ENCODE results near the gene PDCD4.

DNA sequence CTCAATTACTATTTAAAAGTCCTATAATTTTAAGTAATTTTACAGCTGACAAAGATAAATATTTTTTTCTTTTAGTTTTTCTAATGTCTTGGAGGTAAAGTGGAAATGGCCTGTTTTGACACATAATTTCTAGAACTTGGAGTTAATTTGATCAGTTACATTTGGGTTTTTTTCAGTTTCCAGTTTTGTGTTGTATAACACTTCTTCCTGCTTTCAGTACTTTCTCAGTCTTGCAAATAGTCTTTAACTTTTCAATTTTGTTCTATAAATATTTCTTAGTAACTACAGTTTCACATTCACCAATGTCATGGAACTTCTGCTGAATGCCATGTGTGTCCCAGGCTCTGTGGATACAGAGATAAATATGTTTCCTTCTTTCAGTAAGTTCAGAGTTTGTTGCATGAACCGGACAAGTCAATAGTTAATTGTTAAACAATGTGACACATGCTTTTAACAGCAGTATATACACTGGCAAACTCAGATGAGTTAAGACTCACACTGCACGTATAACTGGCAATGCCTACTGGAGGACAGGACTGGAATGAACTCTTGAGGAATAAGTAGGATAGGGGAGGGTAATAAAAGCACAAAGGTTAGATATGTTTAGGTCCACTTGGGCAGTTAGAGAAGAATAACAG is 52.2 kb downstream of the PDCD4 start:
- TF ChIP-seq, protein P1, sequence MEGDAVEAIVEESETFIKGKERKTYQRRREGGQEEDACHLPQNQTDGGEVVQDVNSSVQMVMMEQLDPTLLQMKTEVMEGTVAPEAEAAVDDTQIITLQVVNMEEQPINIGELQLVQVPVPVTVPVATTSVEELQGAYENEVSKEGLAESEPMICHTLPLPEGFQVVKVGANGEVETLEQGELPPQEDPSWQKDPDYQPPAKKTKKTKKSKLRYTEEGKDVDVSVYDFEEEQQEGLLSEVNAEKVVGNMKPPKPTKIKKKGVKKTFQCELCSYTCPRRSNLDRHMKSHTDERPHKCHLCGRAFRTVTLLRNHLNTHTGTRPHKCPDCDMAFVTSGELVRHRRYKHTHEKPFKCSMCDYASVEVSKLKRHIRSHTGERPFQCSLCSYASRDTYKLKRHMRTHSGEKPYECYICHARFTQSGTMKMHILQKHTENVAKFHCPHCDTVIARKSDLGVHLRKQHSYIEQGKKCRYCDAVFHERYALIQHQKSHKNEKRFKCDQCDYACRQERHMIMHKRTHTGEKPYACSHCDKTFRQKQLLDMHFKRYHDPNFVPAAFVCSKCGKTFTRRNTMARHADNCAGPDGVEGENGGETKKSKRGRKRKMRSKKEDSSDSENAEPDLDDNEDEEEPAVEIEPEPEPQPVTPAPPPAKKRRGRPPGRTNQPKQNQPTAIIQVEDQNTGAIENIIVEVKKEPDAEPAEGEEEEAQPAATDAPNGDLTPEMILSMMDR (IDR thresholded peaks at IDR 0.05; ENCODE audit: low read depth, low read length, missing input control), result no peak
- TF ChIP-seq, protein P2, sequence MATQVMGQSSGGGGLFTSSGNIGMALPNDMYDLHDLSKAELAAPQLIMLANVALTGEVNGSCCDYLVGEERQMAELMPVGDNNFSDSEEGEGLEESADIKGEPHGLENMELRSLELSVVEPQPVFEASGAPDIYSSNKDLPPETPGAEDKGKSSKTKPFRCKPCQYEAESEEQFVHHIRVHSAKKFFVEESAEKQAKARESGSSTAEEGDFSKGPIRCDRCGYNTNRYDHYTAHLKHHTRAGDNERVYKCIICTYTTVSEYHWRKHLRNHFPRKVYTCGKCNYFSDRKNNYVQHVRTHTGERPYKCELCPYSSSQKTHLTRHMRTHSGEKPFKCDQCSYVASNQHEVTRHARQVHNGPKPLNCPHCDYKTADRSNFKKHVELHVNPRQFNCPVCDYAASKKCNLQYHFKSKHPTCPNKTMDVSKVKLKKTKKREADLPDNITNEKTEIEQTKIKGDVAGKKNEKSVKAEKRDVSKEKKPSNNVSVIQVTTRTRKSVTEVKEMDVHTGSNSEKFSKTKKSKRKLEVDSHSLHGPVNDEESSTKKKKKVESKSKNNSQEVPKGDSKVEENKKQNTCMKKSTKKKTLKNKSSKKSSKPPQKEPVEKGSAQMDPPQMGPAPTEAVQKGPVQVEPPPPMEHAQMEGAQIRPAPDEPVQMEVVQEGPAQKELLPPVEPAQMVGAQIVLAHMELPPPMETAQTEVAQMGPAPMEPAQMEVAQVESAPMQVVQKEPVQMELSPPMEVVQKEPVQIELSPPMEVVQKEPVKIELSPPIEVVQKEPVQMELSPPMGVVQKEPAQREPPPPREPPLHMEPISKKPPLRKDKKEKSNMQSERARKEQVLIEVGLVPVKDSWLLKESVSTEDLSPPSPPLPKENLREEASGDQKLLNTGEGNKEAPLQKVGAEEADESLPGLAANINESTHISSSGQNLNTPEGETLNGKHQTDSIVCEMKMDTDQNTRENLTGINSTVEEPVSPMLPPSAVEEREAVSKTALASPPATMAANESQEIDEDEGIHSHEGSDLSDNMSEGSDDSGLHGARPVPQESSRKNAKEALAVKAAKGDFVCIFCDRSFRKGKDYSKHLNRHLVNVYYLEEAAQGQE (IDR thresholded peaks at IDR 0.05), result no peak
- TF ChIP-seq, protein P3, sequence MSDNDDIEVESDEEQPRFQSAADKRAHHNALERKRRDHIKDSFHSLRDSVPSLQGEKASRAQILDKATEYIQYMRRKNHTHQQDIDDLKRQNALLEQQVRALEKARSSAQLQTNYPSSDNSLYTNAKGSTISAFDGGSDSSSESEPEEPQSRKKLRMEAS (IDR thresholded peaks at IDR 0.05), result peak; percentile 62
- peak in 1 of 2 donors; percentile 21 for TF ChIP-seq JUND (IDR thresholded peaks at IDR 0.05)
- peak; percentile 19 to 46 for TF ChIP-seq RAD21 (IDR thresholded peaks at IDR 0.05)
- peak; percentile 36 for TF ChIP-seq SP1 (IDR thresholded peaks at IDR 0.05)
- peak; percentile 24 for TF ChIP-seq YY1 (IDR thresholded peaks at IDR 0.05)
- peak; percentile 16 for TF ChIP-seq TAF1 (conservative IDR thresholded peaks at IDR 0.05)
- TF ChIP-seq, protein P4, sequence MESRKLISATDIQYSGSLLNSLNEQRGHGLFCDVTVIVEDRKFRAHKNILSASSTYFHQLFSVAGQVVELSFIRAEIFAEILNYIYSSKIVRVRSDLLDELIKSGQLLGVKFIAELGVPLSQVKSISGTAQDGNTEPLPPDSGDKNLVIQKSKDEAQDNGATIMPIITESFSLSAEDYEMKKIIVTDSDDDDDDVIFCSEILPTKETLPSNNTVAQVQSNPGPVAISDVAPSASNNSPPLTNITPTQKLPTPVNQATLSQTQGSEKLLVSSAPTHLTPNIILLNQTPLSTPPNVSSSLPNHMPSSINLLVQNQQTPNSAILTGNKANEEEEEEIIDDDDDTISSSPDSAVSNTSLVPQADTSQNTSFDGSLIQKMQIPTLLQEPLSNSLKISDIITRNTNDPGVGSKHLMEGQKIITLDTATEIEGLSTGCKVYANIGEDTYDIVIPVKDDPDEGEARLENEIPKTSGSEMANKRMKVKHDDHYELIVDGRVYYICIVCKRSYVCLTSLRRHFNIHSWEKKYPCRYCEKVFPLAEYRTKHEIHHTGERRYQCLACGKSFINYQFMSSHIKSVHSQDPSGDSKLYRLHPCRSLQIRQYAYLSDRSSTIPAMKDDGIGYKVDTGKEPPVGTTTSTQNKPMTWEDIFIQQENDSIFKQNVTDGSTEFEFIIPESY (IDR thresholded peaks at IDR 0.05), result no peak
- no peak for TF ChIP-seq EGR1 (IDR thresholded peaks at IDR 0.05; ENCODE audit: low read depth in 2 of 2)

All from liver (tissue), 3 donors.